Stimulated activated CD4-positive, alpha-beta T cell treated with anti-CD3 and anti-CD28 coated beads, Interleukin-15, amount 100 ng/mL, for 48 hours (primary cell): ENCODE data around the gene MVB12B.

Source experiments
- DNase-seq, 2 donors: peaks; one replicate each; pipeline ENCODE4 v3.0.0-alpha.2; 2020; ENCODE audit warnings: low read depth in 2 of 2

Gene MVB12B

DNA sequence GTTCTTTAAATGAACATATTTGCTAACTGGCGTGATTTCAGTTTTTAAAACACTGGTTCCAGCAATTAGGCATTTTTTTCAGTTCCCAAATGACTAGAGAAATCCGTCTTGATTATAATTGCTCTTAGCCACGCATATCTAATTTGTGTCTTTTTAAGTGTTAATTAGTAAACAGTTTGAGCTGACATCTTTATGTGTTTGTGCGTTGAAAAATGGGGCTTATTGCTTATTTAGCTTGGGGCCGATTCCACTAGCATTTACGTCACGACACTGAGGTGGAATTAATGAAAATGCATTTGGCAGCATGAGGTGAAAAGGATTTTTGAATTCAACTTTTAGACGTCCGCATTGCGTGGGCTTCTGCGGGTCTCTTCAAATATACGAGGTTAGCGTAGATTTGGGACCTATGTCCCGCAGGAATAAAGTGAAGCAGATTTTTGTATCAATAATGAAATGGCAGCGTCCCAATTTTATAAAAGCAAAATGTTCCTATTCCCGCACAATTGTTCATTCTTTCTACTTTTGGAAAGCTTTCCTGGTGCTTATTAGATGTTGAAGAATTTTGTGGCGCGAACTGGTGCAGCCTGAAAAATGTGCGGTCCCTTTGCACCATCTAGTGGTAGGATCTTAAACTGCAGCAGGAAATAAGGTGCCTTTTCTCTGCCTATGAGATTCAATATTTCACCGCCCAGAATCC is 164.4 kb downstream of the MVB12B start:
- peak in 1 of 2 donors; percentile 23 for DNase-seq

DNA sequence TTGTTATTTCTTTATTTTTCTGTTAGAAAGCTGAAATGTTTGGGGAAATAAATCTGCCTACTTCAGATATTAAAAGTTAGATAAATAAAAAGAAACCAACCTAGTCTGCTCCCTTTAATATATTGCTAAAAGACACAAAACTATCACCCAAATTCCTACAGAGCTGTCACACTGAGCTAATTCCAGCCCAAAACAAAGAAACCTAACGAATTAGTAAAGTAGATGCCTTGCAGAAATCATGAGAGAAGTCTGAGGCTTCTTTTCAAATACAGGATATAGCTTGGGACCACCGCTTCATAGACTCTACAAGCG is 164.9 kb downstream of the MVB12B start:
- DNase-seq, result no peak

- DNase-seq, result no peak
Observed at GRCh38 chr9:126491949-126492348, 165.3 kb downstream of the MVB12B start.

GRCh38 chr9:126494264-126494663 is 167.6 kb downstream of the MVB12B start:
- DNase-seq, result no peak

DNA sequence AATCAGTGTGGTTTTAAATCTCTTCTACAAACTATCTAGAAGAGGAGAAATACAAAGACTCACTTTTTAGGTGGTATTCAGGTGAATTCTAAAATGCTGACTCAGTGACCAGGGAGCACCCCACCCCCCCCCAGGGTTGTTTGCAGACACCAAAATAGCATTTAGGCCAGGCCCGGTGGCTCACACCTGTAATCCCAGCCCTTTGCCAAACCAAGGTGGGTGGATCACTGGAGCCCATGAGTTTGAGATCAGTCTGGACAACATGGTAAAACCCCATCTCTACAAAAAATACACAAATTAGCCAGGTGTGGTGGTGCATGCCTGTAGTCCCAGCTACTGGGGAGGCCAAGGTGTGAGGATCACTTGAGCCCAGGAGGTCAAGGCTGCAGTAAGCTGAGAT is 168.1 kb downstream of the MVB12B start:
- DNase-seq, result no peak

DNA sequence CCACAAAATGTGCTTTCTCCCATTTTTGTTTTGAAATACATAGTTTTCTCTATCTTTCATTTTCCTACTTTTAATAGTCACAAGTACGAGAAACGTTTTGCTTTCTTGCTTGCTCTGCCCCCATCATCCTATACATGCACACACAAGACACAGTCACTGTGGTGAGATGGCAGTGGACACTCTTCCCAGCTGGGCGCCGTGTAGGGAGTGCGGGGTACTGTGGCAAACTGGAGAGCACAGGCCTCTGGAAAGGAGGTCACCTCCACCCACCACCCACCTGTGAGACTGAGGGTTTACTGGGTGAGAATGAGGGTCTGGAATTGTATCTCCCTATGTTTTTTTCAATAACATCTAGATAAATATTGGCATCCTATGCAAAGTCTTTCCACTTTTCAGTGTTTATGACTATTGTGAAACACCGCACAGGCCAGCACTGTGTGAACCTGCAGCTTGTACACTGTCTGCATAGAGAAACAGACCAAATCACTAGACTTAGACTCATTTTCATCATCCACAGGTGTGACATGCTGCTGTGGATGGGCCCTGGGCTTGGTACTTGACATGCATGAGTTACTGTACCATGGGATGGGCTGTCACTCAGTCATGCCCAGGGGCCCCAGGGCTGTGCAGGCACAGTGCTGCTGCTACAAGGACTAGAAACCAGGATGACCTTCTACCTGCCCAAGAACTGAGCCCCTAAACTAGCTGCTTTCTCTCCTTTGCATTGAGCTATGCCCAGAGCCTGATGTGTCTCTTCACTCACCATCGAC is 169.0 kb downstream of the MVB12B start:
- DNase-seq, result no peak

GRCh38 chr9:126496181-126496576 is 169.6 kb downstream of the MVB12B start:
- DNase-seq, result no peak

DNA sequence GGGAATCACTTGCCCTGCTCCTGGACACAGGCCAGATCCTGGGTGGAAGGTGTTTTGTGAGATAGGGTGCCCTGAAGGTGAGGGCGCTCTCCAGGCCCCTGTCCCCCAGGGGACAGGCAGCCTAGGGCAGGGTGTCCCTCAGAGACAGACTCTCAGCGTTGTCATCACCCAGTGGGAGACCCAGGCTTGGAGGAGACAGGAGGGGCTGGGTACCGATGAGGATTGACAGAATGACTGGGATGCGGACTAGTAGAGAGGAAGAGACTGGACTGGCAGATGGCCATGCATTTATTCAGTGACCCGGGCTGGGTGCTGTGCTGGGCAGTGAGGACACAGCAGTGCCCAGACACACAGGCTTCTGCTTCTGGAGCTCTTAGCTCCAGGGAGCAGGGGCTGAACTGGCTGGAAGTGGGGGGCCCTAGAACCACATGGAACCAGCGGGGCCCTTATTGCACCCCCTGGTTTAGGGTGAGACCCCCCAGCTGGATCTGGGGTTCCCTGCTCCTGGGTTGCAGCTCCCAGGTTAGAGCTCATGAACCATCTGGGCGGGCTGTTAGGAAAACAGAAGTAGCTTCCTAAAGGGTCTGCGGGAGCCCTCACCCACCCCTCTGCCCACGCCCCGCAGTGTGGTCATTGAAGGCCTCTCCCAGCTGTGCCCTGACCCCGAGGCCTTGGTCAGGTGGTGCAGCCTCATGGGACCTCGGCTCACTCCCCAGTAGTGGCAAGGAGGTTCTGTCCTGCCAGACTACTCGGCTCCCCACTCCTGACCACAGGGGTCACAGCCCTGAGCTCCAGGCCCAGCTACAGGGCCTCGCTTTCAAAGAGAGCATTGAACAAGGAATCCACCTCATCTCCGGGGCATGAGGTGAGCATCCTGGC is 170.4 kb downstream of the MVB12B start:
- no peak for DNase-seq

DNA sequence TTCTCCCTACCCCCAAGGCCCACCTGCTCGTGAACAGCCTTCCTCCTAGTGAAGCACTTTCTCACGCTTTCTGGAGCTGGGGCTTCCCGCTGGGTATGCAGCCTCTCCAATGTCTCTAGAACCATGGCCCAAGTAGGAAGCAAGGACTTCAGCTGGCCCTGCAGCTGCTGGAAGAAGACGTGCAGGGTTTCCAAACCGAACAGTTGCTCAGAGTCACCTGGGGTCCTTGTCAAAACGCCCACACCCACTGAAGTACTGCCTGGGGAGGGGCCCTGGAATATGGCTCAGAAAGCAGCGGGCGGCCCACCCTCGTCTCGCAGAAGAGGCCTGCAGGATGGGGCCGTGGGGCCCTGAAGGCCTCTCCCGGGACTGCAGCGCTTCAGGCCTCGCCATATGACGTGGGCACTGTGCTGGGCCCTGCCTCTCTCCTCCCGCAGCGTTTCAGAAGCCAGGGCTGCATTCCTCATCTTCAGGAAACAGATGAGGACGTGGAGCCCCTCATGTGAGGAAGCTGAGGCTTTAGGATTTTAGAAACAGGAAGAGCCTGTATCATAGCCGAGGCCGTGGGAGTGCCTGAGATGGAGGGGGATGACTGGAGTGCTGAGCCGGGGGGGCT is 171.1 kb downstream of the MVB12B start:
- DNase-seq, result no peak

- no peak for DNase-seq
Observed at GRCh38 chr9:126498331-126498730, 171.7 kb downstream of the MVB12B start.

- DNase-seq, result no peak
Observed at GRCh38 chr9:126499005-126499910, 172.6 kb downstream of the MVB12B start.

DNA sequence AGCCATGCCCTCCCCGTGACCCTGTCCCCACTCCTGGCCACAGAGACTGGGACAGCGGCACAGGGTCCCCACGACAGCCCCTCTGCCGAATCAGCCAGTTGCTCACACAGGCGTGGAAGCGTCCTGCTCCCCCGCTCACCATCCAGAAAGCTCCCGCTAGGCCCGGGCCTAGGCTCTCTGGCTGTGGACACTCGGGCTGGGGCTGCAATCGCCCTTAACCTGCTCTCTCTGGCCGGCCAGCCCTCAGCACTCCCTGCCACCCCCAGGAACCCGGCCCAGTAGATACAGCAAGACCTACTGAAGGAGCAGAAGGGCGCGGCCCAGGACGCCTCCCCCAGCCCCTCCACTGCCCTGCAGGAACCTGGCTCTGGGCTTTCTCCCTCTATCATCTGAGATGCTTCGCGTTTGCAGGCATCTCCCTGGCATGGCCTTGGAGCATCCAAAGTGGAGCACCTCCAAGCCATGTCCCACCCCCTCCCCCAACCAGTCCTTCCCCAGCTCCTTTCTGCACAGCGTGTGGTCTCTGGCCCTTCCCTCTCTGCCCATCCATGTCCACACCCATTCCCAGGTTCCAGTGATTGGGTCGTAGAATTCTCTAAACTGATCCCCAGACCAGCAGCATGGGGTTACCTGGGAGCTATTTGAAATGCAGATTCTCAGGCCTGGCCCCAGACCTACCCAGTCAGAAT is 173.4 kb downstream of the MVB12B start:
- DNase-seq, result no peak

DNA sequence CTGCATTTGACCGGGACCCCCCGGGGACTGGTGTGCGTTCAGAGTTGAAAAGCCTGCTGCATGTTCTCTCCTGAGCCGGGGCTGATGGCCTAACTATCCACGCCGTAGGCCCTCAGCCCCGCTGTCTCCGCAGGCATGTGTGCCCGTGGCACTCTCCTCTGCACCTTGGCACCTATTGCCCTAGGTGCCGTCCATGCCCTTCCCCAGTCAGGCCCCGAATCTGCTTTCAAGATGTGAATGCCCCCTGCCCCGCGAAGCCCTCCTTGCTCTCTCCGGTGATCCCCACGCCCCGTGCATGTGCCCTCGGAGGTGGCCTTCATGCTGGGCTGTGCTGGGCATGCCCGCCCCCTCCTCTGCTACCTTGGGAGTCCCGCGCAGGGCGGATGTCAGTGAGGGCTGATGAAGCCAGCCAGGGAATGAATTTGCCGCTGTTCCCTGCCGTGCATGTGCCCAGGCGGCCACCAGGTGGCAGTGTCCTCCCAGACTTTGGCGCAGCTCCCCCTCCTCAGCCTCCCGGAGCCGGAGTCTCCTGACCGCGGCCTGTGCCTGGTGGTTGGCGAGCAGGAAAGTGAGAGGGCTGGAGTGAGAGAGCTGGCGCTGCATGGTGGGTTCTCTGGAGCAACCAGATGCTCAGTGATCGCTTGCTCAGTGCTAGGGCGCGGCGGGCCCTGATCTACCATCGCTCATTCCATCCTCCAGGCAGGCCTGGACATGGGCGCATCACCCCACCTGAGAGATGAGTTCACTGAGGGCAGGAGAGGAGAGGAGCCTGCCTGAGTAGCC is 174.2 kb downstream of the MVB12B start:
- DNase-seq, result peak; percentile 40 to 57

DNA sequence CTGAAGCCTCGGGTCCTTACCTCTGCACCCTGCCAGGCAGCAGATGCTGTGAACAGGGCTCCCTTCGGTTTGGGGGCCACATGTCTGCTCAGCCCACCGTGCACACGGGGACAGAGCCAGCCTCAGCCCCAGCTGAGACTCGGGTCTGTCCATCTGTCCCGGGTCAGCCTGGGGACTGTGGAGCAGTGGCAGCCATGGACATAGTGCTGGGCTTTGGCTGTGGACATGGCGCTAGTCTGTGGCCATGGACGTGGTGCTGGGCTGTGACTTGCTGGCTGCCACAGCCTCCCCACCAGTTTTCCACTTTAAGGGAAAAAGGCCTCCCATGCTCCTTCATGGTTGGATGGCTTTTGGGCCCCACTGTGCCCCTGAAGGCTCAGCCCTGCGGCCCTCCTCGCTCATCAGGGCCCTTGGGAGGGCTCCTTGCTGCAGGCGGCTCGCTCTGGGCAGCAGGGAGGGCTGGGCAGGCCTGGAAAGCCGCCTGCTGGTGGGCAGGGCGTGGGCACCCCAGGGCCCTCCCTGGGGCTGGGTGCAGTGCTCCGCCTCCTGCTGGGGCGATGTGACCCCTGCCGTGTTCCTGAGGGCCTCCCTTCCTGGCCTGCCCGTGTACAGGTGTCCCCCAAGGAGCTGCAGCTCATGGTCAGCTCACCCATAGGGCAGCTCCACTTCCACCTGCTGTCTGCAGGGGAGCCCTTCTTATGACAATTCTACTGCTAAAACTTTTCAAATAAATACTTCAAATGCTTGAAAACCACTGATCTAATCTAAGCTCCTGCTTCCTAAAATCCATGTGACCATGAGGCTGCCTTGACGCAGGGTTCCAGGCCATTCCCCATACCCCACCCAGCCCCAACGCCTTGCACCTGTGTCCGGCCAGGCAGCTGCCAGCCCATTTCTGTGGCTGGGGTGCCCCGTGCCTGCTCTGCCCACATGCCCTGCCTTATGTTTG is 175.0 kb downstream of the MVB12B start:
- DNase-seq, result no peak

- no peak for DNase-seq
Observed at GRCh38 chr9:126502417-126503332, 176.0 kb downstream of the MVB12B start.

- no peak for DNase-seq
Observed at GRCh38 chr9:126503333-126504085, 176.9 kb downstream of the MVB12B start.
